GM12878 (cell line): ENCODE results near the gene DGKI. TPM values are rescaled to one million over a fixed set of nuclear protein-coding genes. Genes with fewer than 3 reads are reported as not detected.

Source experiments
- ATAC-seq: fragments of 200-7000 bp; cut with Tn5 transposase; 3 replicates; pipeline ENCODE4 v1.9.1; 2020; ENCODE audit warnings: mild to moderate bottlenecking, moderate library complexity
- BruUV-seq: library from RNA; stranded (reverse); fragments of 400-500 nt; replicated peaks from 2 replicates; lab custom pipeline; 2021; lab: Mats Ljungman, UMichigan
- CTCF ChIA-PET: fragments of 300-600 bp; sonication (Branson Sonifier 250); formaldehyde crosslinking; extraction: SDS; loops from one replicate; lab custom pipeline; 2021; ENCODE audit warnings: inconsistent platforms; lab: Yijun Ruan, JAX
- POLR2A ChIA-PET: fragments of 350-600 bp; formaldehyde crosslinking; extraction: SDS; loops from one replicate; lab custom pipeline; 2021; ENCODE audit warnings: inconsistent platforms; lab: Charles Lee
- RAD21 ChIA-PET: fragments of 300-600 bp; sonication (Branson Sonifier 250); formaldehyde crosslinking; loops from one replicate; lab custom pipeline; 2023; ENCODE audit warnings: antibody characterized with exemption; ENCODE audit not compliant: unreplicated experiment; lab: Charles Lee
- SMC1A ChIA-PET: fragments of 300-600 bp; sonication (Branson Sonifier 250); formaldehyde crosslinking; loops from one replicate; lab custom pipeline; 2023; ENCODE audit not compliant: unreplicated experiment, uncharacterized antibody; lab: Charles Lee
- DNase-seq: peaks from one replicate; pipeline ENCODE4 v3.0.0-alpha.2; 2011; ENCODE audit warnings: low read depth, low spot score
- FAIRE-seq: peaks from 3 replicates; lab custom pipeline; 2011; peaks lifted over from hg19 to GRCh38; lab: Jason Lieb, UNC
- H2AFZ ChIP-seq: 2 replicates; pipeline ENCODE4 v1.6.0; 2011; ENCODE audit warnings: low read depth, low read length, control low read depth; ENCODE audit not compliant: control insufficient read depth
- H3K27ac ChIP-seq: 2 replicates; pipeline ENCODE4 v1.5.1; 2011; ENCODE audit warnings: control low read depth; ENCODE audit not compliant: control insufficient read depth, insufficient read depth
- H3K27me3 ChIP-seq, 2 experiments: replicated peaks in 1 of 2; 2 replicates each; pipeline versions ENCODE4 v1.6.0 to v1.6.1; 2011; ENCODE audit warnings: low read length in 1 of 2; ENCODE audit not compliant: control insufficient read depth in 2 of 2, insufficient read depth in 2 of 2
- H3K36me3 ChIP-seq, 2 experiments: 2 replicates each; pipeline ENCODE4 v1.5.1; 2011; ENCODE audit warnings: low read length in 1 of 2; ENCODE audit not compliant: control insufficient read depth in 2 of 2, insufficient read depth in 2 of 2
- H3K4me1 ChIP-seq: 2 replicates; pipeline ENCODE4 v1.6.1; 2011; ENCODE audit warnings: mild to moderate bottlenecking, low read length, moderate library complexity, mixed read lengths; ENCODE audit not compliant: control insufficient read depth, insufficient read depth
- H3K4me2 ChIP-seq: 2 replicates; pipeline ENCODE4 v1.6.0; 2011; ENCODE audit warnings: control low read depth; ENCODE audit not compliant: control insufficient read depth, insufficient read depth
- H3K4me3 ChIP-seq: fragments of 200-600 bp; sonication (generic); 2 replicates; pipeline ENCODE4 v1.5.1; 2016
- H3K79me2 ChIP-seq: 2 replicates; pipeline ENCODE4 v1.6.0; 2011; ENCODE audit warnings: low read length; ENCODE audit not compliant: control insufficient read depth, insufficient read depth
- H3K9ac ChIP-seq: 2 replicates; pipeline ENCODE4 v1.8.0; 2011; ENCODE audit warnings: low read length, control low read depth, mixed read lengths; ENCODE audit not compliant: control insufficient read depth, insufficient read depth
- H3K9me3 ChIP-seq: replicated peaks from 3 replicates; pipeline ENCODE4 v1.5.1; 2011; ENCODE audit warnings: mild to moderate bottlenecking, low read length; ENCODE audit not compliant: control insufficient read depth, insufficient read depth
- H4K20me1 ChIP-seq: 2 replicates; pipeline ENCODE4 v1.6.0; 2011; ENCODE audit not compliant: control insufficient read depth, insufficient read depth
- EZH2 ChIP-seq: IDR thresholded peaks from 2 replicates; pipeline ENCODE4 v1.6.1; 2012; ENCODE audit warnings: low read depth, mild to moderate bottlenecking, control low read depth, inconsistent platforms, low read length, borderline replicate concordance; ENCODE audit not compliant: control insufficient read depth
- HDAC6 ChIP-seq: fragments of 200-600 bp; sonication (generic); IDR thresholded peaks from one replicate; pipeline ENCODE4 v1.8.0; 2017; ENCODE audit warnings: antibody characterized with exemption; ENCODE audit not compliant: unreplicated experiment
- HDGF ChIP-seq: fragments of 450-650 bp; IDR thresholded peaks from 2 replicates; pipeline ENCODE4 v1.6.1; 2016; ENCODE audit warnings: antibody characterized with exemption
- MYB ChIP-seq: fragments of 150-350 bp; IDR thresholded peaks from 2 replicates; pipeline ENCODE4 v1.6.1; 2014; ENCODE audit warnings: mild to moderate bottlenecking, low read depth, low read length, borderline replicate concordance
- NR2C2 ChIP-seq: IDR thresholded peaks from 2 replicates; pipeline ENCODE4 v1.6.1; 2011; ENCODE audit warnings: borderline replicate concordance, low read depth; ENCODE audit not compliant: control insufficient read depth, insufficient read length
- NRF1 ChIP-seq: conservative IDR thresholded peaks from 2 replicates; pipeline ENCODE4 v1.6.1; 2011; ENCODE audit warnings: mild to moderate bottlenecking, low read depth, low read length, improper control_type of control experiment
- PAX8 ChIP-seq: fragments of 450-650 bp; IDR thresholded peaks from 2 replicates; pipeline ENCODE4 v1.6.1; 2017; ENCODE audit warnings: mild to moderate bottlenecking, moderate library complexity
- POLR2AphosphoS2 ChIP-seq: IDR thresholded peaks from 2 replicates; pipeline ENCODE4 v1.6.1; 2011; ENCODE audit warnings: low read depth, mild to moderate bottlenecking, low read length, improper control_type of control experiment, moderate library complexity
- SMAD5 ChIP-seq: IDR thresholded peaks from 2 replicates; pipeline ENCODE4 v1.6.1; 2016; ENCODE audit warnings: antibody characterized with exemption, low read depth
- STAT3 ChIP-seq: IDR thresholded peaks from 2 replicates; pipeline ENCODE4 v1.6.1; 2011; ENCODE audit warnings: low read depth, low read length, improper control_type of control experiment
- WGBS: methylation state at CpG from one replicate; pipeline ENCODE4 v1.1.6; 2016; ENCODE audit warnings: low lambda C conversion rate; ENCODE audit not compliant: insufficient replicate concordance, insufficient coverage; ENCODE audit errors: missing lambda C conversion rate; 5-methylcytosine and 5-hydroxymethylcytosine counted together
- in situ Hi-C: fragments of 300-500 bp; cut with MboI; formaldehyde crosslinking; loops from 9 replicates; pipeline ENCODE4 v1.14.3; 2018; ENCODE audit warnings: mixed read lengths
- intact Hi-C: fragments of 100-400 bp; cut with micrococcal nuclease; formaldehyde crosslinking; loops from one replicate; pipeline ENCODE4 v1.14.2; 2022; ENCODE audit not compliant: unreplicated experiment
- polyA plus RNA-seq, 11 experiments: library from polyadenylated mRNA; depleted of rRNA in 4 of 11; unstranded in 6 of 11; stranded (reverse) in 5 of 11; fragments of >200 nt; fragmentation: Nextera tagmentation in 4 of 11; fragmentation: Illumina TruSeq in 1 of 11; extraction: Ambion mirVana in 4 of 11; extraction: Trizol in 1 of 11; gene quantifications; 1 replicate in 1 of 11; 2 replicates in 10 of 11; pipeline versions ENCODE4 v1.2.1 to v1.2.3, GENCODE V29; 2011 to 2016; ENCODE audit warnings: inconsistent platforms in 2 of 11, missing spikeins in 2 of 11, low read depth in 1 of 11
- total RNA-seq, 4 experiments: library from RNA; depleted of rRNA in 3 of 4; stranded (reverse); fragments of >200 nt in 3 of 4; fragmentation: Illumina TruSeq in 1 of 4; extraction: Trizol in 1 of 4; gene quantifications; 2 replicates each; pipeline versions ENCODE4 v1.2.1 to v1.2.3, GENCODE V29; 2013 to 2021
- TF ChIP-seq, protein P1 (sequence below): fragments of 450-650 bp; formaldehyde crosslinking; IDR thresholded peaks from 2 replicates; pipeline ENCODE4 v1.4.0; 2022; ENCODE audit warnings: mild to moderate bottlenecking, moderate library complexity
- TF ChIP-seq, protein P2 (sequence below): IDR thresholded peaks from 2 replicates; pipeline ENCODE4 v1.6.1; 2012; ENCODE audit warnings: mild to moderate bottlenecking, low read depth, low read length
- TF ChIP-seq, protein P3 (sequence below): fragments of 450-650 bp; IDR thresholded peaks from 2 replicates; pipeline ENCODE4 v1.6.1; 2018; ENCODE audit warnings: mild to moderate bottlenecking, low read depth, moderate library complexity; ENCODE audit not compliant: partially characterized antibody

DGKI gene
- total and polyA plus RNA-seq, 10 of the 15 experiments (the other 5 are each of a cell fraction or from before 2014, with no cell fraction given): 10.4 to 37.1 (median 22.1) TPM

DNA sequence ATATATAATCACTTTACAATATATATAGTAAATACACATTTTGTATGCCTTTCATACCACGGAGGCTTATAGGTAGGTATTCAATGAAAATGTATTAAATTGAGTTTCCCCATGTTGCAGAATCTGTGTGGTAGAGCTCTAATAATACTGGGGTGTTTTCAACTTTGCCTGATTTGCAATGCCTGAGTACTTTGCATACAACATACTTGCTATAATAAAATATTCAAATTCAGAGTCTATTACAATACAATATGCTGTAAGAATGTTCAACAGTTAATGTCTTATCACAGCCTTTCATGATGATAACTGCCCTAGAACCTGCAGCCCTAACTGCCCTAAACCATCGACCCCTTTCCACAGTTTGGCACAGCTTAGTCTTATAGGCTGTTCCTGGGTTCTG lies 114.6 kb downstream of the DGKI start:
- ChIA-PET CTCF (interaction anchor here (1.2 to 1.5 kb wide), 3 partner anchors 16 to 83 kb away, joined by 3 to 5 read pairs (median 4); no protein-coding TSS in a partner anchor), SMC1A (interaction anchor here (0.7 to 6.4 kb wide), 9 partner anchors 9 to 171 kb away, joined by 3 to 30 read pairs (median 4); no protein-coding TSS in a partner anchor), RAD21 (interaction anchor here (1.2 kb wide), 1 partner anchor 41 kb away, joined by 3 read pairs; no protein-coding TSS in a partner anchor), POLR2A (interaction anchor here (1.5 kb wide), 1 partner anchor 9 kb away, joined by 9 read pairs; no protein-coding TSS in a partner anchor)
- 20% methylated on average over 2 of the region's 2 CpGs for WGBS
- Histone ChIP-seq H3K4me2 (no peak overlapping the region), H3K4me1 (no peaks in the 10 kb centered on the region), H3K36me3 (no peaks in the 10 kb centered on the region), H3K4me3 (no peak overlapping the region), H2AFZ (no peak overlapping the region), H3K79me2 (no peaks in the 10 kb centered on the region), H3K27me3 (no peaks in the 10 kb centered on the region), H3K9ac (no peak overlapping the region), H4K20me1 (no peaks in the 10 kb centered on the region), H3K9me3 (no peaks in the 10 kb centered on the region; the same call in 2 of the 3 replicates), H3K27ac (no peak overlapping the region)
- BruUV-seq: no TSS peak
- DNase-seq: no peak
- ATAC-seq: no peak
- intact Hi-C loops: no loop called here
- no peak for FAIRE-seq
- in situ Hi-C loops: no loop called here
- no peak for TF ChIP-seq SMAD5
- no peak for TF ChIP-seq HDGF
- TF ChIP-seq EZH2: no peak
- TF ChIP-seq HDAC6: no peak
- TF ChIP-seq STAT3: no peak
- TF ChIP-seq, protein P1, sequence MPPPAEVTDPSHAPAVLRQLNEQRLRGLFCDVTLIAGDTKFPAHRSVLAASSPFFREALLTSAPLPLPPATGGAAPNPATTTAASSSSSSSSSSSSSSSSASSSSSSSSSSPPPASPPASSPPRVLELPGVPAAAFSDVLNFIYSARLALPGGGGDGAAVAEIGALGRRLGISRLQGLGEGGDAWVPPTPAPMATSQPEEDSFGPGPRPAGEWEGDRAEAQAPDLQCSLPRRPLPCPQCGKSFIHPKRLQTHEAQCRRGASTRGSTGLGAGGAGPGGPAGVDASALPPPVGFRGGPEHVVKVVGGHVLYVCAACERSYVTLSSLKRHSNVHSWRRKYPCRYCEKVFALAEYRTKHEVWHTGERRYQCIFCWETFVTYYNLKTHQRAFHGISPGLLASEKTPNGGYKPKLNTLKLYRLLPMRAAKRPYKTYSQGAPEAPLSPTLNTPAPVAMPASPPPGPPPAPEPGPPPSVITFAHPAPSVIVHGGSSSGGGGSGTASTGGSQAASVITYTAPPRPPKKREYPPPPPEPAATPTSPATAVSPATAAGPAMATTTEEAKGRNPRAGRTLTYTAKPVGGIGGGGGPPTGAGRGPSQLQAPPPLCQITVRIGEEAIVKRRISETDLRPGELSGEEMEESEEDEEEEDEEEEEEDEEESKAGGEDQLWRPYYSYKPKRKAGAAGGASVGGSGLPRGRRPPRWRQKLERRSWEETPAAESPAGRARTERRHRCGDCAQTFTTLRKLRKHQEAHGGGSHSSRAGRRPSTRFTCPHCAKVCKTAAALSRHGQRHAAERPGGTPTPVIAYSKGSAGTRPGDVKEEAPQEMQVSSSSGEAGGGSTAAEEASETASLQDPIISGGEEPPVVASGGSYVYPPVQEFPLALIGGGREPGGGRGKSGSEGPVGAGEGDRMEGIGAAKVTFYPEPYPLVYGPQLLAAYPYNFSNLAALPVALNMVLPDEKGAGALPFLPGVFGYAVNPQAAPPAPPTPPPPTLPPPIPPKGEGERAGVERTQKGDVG: no peak
- no peak for TF ChIP-seq PAX8
- TF ChIP-seq, protein P2, sequence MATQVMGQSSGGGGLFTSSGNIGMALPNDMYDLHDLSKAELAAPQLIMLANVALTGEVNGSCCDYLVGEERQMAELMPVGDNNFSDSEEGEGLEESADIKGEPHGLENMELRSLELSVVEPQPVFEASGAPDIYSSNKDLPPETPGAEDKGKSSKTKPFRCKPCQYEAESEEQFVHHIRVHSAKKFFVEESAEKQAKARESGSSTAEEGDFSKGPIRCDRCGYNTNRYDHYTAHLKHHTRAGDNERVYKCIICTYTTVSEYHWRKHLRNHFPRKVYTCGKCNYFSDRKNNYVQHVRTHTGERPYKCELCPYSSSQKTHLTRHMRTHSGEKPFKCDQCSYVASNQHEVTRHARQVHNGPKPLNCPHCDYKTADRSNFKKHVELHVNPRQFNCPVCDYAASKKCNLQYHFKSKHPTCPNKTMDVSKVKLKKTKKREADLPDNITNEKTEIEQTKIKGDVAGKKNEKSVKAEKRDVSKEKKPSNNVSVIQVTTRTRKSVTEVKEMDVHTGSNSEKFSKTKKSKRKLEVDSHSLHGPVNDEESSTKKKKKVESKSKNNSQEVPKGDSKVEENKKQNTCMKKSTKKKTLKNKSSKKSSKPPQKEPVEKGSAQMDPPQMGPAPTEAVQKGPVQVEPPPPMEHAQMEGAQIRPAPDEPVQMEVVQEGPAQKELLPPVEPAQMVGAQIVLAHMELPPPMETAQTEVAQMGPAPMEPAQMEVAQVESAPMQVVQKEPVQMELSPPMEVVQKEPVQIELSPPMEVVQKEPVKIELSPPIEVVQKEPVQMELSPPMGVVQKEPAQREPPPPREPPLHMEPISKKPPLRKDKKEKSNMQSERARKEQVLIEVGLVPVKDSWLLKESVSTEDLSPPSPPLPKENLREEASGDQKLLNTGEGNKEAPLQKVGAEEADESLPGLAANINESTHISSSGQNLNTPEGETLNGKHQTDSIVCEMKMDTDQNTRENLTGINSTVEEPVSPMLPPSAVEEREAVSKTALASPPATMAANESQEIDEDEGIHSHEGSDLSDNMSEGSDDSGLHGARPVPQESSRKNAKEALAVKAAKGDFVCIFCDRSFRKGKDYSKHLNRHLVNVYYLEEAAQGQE: no peak
- no peak for TF ChIP-seq POLR2AphosphoS2
- TF ChIP-seq NRF1: no peak
- no peak for TF ChIP-seq NR2C2
- TF ChIP-seq MYB: no peak
- TF ChIP-seq, protein P3, sequence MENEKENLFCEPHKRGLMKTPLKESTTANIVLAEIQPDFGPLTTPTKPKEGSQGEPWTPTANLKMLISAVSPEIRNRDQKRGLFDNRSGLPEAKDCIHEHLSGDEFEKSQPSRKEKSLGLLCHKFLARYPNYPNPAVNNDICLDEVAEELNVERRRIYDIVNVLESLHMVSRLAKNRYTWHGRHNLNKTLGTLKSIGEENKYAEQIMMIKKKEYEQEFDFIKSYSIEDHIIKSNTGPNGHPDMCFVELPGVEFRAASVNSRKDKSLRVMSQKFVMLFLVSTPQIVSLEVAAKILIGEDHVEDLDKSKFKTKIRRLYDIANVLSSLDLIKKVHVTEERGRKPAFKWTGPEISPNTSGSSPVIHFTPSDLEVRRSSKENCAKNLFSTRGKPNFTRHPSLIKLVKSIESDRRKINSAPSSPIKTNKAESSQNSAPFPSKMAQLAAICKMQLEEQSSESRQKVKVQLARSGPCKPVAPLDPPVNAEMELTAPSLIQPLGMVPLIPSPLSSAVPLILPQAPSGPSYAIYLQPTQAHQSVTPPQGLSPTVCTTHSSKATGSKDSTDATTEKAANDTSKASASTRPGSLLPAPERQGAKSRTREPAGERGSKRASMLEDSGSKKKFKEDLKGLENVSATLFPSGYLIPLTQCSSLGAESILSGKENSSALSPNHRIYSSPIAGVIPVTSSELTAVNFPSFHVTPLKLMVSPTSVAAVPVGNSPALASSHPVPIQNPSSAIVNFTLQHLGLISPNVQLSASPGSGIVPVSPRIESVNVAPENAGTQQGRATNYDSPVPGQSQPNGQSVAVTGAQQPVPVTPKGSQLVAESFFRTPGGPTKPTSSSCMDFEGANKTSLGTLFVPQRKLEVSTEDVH: no peak
